Upper lobe of right lung (tissue), 1 donor: Measurements from ENCODE around the gene PLA2G12B. TPM values are rescaled to one million over a fixed set of nuclear protein-coding genes. Genes with fewer than 3 reads are reported as not detected.

Experiments
- ATAC-seq: fragments of 200-7000 bp; cut with Tn5 transposase; one replicate; pipeline ENCODE4 v1.9.1; 2020; ENCODE audit warnings: mild to moderate bottlenecking, moderate library complexity
- DNase-seq: peaks from one replicate; pipeline ENCODE4 v3.0.0-alpha.2; 2020
- H3K27ac ChIP-seq: fragments of 200-600 bp; one replicate; pipeline ENCODE4 v1.8.0; 2022
- H3K27me3 ChIP-seq: fragments of 200-600 bp; one replicate; pipeline ENCODE4 v1.8.0; 2022; ENCODE audit warnings: mild to moderate bottlenecking
- H3K36me3 ChIP-seq: fragments of 200-600 bp; one replicate; pipeline ENCODE4 v1.8.0; 2022
- H3K4me1 ChIP-seq: fragments of 200-600 bp; one replicate; pipeline ENCODE4 v1.8.0; 2022
- H3K4me3 ChIP-seq: fragments of 200-600 bp; one replicate; pipeline ENCODE4 v1.8.0; 2022; ENCODE audit warnings: mild to moderate bottlenecking
- H3K9me3 ChIP-seq: fragments of 200-600 bp; one replicate; pipeline ENCODE4 v1.8.0; 2022
- CTCF ChIP-seq: fragments of 200-600 bp; IDR thresholded peaks from one replicate; pipeline ENCODE4 v1.8.0; 2022; ENCODE audit warnings: antibody characterized with exemption
- intact Hi-C: fragments of 100-400 bp; cut with DNase I; formaldehyde crosslinking; loops from one replicate; pipeline ENCODE4 v1.11.0; 2022
- total RNA-seq: library from RNA; stranded (reverse); fragmentation: NEBNext Ultra II Directional; extraction: Animal tissue kit (Norgen Biotek cat#: 25700); gene quantifications from one replicate; pipeline ENCODE4 v1.2.1, GENCODE V29; 2021
- donor health status: DM: no; HTN: yes; CAD: no; lungs with severe emphysema.

PLA2G12B gene
- total RNA-seq, 1 donor from 2014 or later: 1.2 TPM

- no peak for TF ChIP-seq CTCF
- intact Hi-C loops: no loop called here
- Histone ChIP-seq H3K4me3 (no peak overlapping the region), H3K27me3 (no peaks in the 10 kb centered on the region), H3K36me3 (no peaks in the 10 kb centered on the region), H3K27ac (no peak overlapping the region), H3K4me1 (no peaks in the 10 kb centered on the region), H3K9me3 (no peaks in the 10 kb centered on the region)
- no peak for DNase-seq
- no peak for ATAC-seq
Observed at GRCh38 chr10:72956001-72956400, 1.4 kb upstream of the PLA2G12B start.

GRCh38 chr10:72954230-72954595 is 393 bp downstream of the PLA2G12B start:
- Histone ChIP-seq H3K27me3 (no peaks in the 10 kb centered on the region), H3K4me3 (no peak overlapping the region), H3K4me1 (no peaks in the 10 kb centered on the region), H3K36me3 (no peaks in the 10 kb centered on the region), H3K9me3 (no peaks in the 10 kb centered on the region), H3K27ac (no peak overlapping the region)
- DNase-seq (no peak), ATAC-seq (no peak)
- no peak for TF ChIP-seq CTCF
- intact Hi-C loops: no loop called here

- intact Hi-C loops: no loop called here
- TF ChIP-seq CTCF: no peak
- Histone ChIP-seq H3K4me3 (no peak overlapping the region), H3K9me3 (no peaks in the 10 kb centered on the region), H3K36me3 (no peaks in the 10 kb centered on the region), H3K4me1 (no peaks in the 10 kb centered on the region), H3K27ac (no peak overlapping the region), H3K27me3 (no peaks in the 10 kb centered on the region)
- ATAC-seq (peak; percentile 27), DNase-seq (no peak)
Observed at GRCh38 chr10:72953687-72954086, 919 bp downstream of the PLA2G12B start.

- ATAC-seq (no peak), DNase-seq (no peak)
- no peak for TF ChIP-seq CTCF
- Histone ChIP-seq H3K27me3 (no peaks in the 10 kb centered on the region), H3K36me3 (no peaks in the 10 kb centered on the region), H3K4me3 (no peak overlapping the region), H3K4me1 (no peaks in the 10 kb centered on the region), H3K9me3 (no peaks in the 10 kb centered on the region), H3K27ac (no peak overlapping the region)
- intact Hi-C loops: no loop called here
Observed at GRCh38 chr10:72952642-72953158, 1.9 kb downstream of the PLA2G12B start.

- H3K9me3 ChIP-seq: no peaks in the 10 kb centered on the region
- TF ChIP-seq CTCF: no peak
- intact Hi-C loops: no loop called here
Observed at GRCh38 chr10:72952189-72952588, 2.4 kb downstream of the PLA2G12B start.

GRCh38 chr10:72951760-72952159 is 2.8 kb downstream of the PLA2G12B start:
- DNase-seq (no peak), ATAC-seq (no peak)

More at GRCh38 chr10:72952189-72952588, 2.4 kb downstream of the PLA2G12B start:
- DNase-seq (no peak), ATAC-seq (no peak)
- Histone ChIP-seq H3K36me3 (no peaks in the 10 kb centered on the region), H3K4me1 (no peaks in the 10 kb centered on the region), H3K27me3 (no peaks in the 10 kb centered on the region), H3K4me3 (no peak overlapping the region), H3K27ac (no peak overlapping the region)

More at GRCh38 chr10:72951760-72952159, 2.8 kb downstream of the PLA2G12B start:
- intact Hi-C loops: no loop called here
- TF ChIP-seq CTCF: no peak
- no peaks in the 10 kb centered on the region for H3K27me3 ChIP-seq
- no peaks in the 10 kb centered on the region for H3K9me3 ChIP-seq
- no peak overlapping the region for H3K27ac ChIP-seq
- no peaks in the 10 kb centered on the region for H3K4me1 ChIP-seq
- H3K36me3 ChIP-seq: no peaks in the 10 kb centered on the region
- H3K4me3 ChIP-seq: no peak overlapping the region
